Stimulated activated CD8-positive, alpha-beta memory T cell treated with anti-CD3 and anti-CD28 coated beads, Interleukin-7, amount 100 ng/mL, for 1 hour (primary cell): ENCODE results near the gene IGF1R.

Experiments
- DNase-seq, 2 donors: peaks; one replicate each; pipeline ENCODE4 v3.0.0-alpha.2; 2020; ENCODE audit warnings: low read depth in 2 of 2

The IGF1R gene

DNA sequence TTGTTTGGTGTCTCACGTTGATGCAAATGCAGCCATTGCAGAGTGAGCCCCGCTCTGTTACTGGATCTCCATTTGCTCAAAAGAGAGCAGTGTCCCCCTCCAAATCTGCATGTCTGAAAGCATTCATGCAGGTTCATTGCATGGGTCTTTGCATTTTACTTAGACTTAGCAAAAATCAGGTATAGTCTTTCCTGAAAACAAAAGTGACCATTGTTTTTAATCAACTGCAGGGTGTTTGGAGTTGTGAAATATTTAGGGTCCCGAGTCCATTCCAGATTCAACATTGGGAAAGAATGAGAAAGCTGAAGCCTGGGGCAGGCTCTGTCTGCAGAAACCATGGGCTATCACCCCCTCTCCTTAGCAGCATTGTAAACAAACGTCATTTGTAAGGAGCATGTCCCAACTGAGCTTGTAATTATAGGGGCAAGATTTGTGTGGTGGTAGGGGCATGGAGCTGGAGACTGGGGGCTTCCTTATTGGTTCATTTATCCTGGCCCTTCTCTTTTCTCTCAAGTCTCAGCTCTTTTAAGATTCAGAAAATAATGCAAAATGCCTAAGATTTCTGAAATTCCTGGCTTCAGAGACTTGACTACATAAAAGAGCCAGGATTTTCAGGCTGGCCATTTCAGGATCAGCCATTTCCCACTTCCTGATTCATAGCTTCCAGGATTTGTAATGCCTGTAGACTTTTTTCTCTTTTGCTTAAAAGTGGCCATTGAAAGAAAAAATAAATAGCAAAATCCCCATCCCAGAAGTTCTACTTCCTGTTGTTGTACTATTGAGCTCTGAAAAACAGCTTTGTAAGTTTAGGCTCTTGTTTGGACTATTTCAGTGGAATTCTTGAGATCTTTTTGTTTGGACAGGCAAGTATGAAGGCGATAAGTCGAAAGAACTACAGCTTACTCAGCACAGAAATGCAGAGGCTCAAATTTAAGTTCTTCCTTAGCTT is 23.0 kb downstream of the IGF1R start:
- DNase-seq: no peak

DNA sequence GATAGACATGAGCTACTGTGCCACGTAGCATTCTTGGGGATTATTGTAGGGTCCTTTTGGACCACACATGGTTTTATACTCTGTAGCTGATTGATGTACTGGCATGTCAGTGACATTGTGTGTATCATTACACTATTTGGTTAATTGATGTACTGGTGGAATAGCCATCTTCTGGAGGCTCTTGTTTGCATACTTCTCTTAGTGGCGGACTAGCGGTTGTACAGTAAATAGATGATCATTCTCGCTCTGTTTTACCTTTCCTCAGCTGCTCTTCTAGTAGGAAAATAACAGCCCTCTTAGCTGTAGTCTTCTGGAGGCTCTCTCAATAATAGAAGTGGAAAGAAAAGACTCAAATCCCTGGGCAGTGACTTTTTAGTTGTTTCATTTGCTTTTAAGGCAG is 24.8 kb downstream of the IGF1R start:
- no peak for DNase-seq

DNA sequence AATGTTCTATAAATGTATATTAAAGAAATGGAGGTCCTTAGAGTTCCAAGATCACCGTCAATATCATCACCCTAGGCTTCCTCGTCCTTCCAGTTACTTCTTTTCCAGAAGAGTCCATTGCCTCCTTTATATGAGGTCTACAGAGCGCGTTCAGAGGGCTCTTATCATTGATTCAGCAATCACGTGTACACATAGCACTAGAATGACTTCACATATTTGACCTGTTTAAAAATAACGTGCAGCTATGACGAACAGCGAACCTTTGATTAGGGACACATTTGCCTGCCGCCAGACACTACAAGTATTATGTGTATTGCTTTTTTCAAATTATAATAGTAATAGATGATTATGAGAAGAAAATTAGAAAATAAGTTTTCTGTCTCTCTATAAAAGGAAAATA is 26.0 kb downstream of the IGF1R start:
- DNase-seq: no peak

DNA sequence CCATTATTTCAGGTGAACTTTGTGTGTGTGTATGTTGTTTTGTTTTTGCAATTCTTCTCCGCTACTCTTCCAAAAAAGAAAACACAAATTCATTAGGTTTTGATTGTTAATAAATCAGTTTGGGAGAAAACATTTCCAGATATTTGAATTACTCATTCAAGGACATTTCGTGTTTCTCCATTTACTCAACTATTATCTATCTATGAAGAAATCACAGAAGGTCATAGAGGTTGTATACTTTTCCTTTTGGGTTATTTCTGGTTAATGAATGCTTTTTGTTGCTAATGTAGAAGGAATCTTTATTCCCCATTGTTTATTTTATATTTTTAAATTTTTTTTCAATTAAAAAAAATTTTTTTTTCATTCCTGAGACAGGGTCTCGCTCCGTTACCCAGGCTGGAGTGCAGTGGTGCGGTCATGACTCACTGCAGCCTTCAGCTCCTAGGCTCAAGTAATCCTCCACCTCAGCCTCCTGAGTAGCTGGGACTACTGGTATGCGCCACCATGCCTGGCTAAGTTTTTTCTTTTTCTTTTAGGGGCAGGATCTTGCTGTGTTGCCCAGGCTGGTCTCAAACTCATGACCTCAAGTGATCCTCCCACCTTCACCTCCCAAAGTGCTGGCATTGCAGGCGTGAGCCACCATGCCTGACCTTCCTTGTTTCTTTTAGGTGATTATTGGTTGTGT is 28.4 kb downstream of the IGF1R start:
- no peak for DNase-seq

DNA sequence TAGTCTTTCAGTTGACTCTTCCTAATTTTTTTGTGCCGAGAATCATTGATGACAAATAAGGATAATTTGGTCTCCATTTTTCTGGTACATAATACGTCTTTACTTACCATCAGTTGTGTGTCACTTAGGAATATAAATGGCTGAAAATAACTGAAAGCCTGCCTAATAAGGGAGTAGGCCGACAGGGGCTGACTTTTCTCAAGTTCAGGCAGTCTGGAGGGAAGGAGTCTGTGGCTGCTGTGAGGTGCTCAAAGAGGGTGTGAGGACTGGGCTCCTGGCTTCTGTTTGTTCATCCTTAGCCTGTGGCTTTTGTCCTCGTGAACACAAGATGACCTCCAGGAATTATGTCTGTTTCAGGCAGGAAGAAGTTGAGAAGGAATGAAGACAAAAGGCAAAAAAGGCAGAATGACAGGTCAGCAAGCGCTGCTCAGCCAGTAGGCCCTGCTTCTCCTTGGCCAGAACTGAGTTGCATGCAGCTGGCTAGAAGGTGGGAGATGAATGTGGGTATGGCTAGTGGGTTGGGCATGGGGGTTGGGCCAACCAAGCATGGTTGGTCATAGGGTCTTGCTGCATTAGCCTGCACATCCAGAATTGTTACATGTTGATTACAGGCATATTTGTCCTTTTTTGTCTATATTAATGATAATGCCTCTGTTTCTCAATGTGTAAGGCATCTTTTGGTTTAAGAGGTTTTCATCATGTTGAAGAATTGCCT is 29.2 kb downstream of the IGF1R start:
- no peak for DNase-seq

DNA sequence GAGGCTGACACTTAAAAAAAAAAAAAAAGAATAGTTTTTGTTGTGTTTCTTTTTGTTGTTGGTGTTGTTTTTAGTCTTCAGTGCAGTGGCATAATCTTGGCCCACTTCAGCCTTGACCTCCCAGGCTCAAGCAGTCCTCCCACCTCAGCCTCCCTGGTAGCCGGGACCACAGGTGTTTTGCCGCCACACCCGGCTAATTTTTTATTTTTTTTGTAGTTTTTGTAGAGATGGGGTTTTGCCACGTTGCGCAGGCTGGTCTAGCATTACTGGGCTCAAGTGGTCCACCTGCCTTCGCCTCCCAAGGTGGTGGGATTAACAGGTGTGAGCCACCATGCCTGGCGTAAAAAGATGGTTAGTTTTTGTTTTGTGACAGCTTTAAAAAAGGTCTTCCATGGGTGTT is 30.1 kb downstream of the IGF1R start:
- no peak for DNase-seq

DNA sequence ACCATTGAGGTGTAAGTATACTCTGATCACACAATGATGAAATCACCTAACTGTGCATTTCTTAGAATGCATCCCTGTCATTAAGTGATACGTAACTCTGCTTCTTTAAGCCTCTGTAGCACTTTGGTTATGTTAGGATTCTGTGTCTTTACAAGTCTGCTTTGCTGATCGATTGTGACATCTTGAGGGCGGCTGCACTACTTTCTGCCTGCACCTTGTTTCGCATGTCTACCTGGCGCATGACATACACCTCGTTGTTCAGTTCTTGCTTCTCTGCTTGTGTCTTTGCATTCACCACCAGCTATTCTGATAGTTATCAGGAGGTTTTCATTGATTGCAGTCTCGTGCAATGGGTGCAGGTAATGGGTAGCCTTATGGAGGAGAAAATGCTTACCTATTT is 32.7 kb downstream of the IGF1R start:
- no peak for DNase-seq

DNA sequence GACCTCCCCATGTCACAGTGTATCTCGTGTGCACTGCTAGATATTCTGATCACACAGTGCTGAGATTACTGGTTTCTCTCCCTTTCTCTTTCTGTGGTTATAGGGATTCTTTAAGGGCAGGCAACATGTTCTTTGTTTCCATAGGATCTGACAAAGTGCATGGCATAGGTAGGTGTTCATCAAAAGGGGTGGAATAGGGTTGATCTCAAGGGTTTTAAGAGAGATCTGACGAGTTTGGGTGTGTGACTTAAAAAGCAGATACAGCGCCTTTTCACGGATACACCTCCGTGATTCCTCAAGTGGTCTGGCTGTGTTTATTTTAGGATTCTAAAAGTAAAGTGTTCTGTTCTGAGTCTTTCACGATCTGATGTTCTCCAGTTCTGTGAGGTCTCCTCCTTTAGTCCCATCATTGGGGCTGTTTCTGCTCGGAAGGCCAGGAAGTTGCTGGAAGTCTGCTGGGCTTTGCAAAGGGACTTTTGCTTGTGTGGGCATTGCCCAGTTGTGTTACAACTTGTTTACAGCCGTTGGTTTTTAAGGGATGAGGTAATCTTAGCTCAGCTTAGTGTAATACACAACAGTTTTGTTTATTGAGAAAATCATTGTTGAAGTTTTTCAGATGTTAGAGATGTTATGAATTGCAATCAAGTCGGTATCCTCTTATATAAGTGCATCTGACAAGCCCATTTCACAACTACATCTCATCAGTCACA is 34.8 kb downstream of the IGF1R start:
- no peak for DNase-seq

DNA sequence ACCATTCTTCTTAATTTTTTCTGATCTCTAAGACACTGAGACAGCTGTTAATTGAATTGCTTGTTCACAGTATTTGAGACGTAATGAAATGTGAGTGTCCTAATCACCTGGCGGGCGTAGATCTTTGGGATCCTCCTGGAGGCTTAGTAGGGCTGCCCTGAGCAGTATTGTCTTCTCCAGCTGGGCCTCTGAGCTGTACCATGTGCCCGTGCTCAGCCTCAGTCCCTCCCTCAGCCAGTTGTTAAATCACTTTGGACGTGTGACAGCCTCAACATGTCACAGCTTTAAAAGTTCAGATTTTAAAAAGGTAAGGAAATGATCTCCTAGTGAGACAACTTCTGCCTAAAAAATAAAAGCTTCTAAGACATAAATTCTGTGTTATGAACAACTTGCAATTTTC is 35.5 kb downstream of the IGF1R start:
- DNase-seq: no peak

DNA sequence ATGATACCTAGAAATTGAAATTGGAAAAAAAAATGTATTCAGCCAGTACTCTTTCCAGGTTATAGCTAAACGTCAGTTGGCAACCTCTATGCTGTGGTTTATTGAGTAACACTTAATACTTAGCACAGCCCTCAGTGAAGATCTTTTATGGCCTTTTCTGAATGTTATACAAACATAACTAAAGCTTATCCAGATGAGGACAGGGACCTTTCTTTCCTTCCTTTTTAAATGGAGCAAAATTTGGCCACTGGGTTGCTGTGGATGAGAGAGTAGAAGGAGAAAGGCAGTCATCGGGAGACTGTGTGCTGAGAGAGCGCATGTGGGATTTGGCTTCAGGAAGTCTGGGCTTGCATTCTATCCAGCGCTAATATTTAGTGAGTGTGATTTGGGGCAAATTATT is 36.1 kb downstream of the IGF1R start:
- no peak for DNase-seq

DNA sequence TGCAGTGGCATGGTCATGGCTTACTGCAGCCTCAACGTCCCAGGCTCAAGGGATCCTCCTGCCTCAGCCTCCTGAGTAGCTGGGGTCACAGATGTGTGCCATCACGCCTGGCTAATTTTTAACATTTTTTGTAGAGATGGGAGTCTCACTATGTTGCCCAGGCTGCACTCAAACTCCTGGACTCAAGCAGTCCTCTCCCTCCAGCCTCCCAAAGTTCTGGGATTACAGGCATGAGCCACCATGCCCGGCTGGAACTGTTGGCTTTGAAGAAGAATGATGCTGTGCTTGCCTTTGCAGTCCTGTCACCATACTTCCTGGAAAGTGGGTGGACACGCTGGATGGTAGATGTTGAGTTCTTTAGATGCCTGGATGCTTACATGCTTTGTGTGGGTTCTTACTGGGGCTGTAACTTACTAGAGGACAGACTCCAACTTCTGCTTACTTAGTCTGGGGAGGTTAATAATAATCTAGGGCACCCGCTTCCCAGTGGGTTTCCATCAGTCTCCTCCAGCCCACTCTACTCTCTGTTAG is 36.7 kb downstream of the IGF1R start:
- no peak for DNase-seq

DNA sequence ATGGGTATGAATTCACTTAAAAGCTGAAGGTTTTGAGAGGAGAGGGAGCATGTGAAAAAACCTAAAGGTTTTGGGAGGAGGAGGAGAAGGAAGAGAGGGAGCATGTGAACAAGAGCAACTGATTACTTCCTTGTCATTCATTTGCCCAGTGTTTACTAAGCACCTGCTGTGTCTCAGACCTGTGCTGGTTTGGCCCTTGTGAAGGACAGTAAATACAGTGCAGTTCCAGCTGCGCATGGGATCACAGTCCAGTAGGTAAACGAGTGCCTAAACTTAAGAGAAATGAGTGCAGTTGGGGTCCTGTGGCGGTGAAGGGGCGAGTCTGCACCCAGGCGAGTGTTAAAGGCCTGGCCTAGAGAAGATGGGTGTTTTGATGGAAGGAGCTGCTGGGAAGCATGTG is 38.6 kb downstream of the IGF1R start:
- no peak for DNase-seq

DNA sequence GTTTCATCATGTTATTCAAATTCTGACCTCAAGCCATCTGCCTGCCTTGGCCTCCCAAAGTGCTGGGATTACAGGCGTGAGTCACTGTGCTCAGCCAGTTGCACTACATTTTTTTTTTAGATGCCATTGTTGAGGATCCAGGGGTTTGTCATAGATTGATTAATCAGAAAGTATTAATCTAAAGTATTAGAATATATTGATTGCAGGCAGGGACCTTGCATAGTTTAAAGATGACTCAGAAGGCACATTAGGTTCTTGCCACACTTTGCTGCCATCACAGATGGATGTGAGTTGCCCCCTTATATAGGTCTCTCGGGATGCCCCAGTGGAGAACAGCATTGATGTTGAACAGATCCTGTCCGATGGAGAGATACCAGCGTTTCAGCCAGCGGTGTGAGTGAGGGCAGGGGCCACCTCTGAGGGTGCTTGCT is 41.1 kb downstream of the IGF1R start:
- DNase-seq: no peak

DNA sequence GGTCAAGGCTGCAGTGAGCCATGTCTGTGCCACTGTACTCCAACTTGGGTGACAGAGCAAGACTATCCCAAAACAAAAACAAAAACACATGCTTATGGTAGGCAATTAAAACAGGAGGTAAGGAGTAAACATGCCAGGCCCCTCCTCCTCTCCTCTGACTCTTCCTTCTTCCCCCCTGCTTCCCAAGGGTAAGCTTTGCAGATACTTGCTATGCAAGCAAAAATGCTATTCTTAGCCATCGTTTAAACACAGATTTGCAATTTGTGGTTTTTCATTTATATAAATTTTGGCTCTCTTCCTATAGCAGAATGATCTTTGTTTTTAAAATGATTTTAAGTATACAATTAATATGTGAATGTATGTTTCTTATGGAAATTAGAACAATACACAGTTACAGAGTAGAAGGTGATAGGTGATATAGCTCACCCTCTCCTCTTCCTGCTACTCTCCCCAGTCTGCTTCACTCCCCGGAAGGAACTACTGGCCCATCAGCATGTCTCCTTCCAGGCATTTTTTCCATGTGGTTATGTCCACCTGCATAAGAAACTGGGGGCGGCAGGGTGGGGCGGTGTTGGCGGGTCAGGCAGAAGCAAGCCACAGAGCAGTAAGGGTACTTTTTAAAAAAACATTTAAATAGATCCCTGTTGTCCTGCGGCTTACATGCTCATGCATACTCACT is 42.1 kb downstream of the IGF1R start:
- DNase-seq: no peak

DNA sequence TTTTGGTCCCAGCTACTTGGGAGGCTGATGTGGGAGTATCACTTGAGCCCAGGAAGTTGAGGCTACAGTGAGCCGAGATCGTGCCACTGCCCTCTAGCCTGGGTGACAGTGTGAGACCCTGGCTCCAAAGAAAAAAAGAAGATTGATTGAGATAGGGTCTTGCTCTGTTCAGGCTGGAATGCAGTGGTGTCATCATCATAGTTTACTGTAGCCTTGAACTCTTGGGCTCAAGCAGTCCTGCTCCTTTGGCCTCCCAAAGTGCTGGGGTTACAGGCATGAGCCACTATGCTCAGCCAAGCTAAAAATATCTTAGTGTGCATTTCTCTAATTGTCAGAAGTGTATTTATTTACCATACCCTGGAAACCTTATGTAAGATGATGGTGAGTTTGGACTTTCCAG is 43.9 kb downstream of the IGF1R start:
- DNase-seq: no peak

DNA sequence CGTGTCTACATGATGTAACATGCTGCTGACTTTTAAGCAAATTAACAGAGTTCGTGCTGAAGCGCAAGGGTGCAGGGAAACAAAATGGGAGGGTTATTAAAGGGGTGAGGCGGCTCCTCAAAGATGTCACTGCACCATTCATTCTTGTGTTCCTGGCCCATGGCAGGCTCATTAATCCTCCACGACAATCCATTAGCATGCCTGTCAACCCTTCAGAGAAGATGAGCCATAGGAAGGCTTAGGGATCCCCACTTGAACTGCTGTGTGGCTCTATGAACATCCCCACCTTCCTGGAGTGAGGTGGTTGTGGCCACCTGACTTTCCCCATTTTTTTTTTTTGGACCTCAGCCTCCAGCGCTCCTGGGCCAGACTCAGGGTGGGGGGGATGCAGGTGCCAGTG is 45.8 kb downstream of the IGF1R start:
- no peak for DNase-seq

DNA sequence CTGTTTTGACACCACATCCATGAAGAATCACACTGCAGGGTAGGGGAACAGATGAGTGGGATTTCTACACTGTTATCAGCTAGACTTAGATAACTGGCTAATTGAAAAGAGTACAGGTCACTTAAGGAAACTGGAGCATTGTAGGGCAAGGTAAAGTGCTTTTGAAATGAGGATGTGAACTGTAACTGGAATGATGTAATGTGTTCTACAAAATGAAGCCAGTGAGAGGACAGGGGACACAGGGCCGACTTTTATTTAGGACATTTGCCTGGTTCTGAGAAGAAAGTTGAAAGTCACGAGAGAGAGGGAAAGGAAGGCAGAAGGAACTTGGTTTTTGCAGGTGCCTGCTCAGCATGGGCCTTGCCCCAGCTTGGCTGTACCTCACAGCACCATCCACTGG is 50.5 kb downstream of the IGF1R start:
- DNase-seq: no peak

DNA sequence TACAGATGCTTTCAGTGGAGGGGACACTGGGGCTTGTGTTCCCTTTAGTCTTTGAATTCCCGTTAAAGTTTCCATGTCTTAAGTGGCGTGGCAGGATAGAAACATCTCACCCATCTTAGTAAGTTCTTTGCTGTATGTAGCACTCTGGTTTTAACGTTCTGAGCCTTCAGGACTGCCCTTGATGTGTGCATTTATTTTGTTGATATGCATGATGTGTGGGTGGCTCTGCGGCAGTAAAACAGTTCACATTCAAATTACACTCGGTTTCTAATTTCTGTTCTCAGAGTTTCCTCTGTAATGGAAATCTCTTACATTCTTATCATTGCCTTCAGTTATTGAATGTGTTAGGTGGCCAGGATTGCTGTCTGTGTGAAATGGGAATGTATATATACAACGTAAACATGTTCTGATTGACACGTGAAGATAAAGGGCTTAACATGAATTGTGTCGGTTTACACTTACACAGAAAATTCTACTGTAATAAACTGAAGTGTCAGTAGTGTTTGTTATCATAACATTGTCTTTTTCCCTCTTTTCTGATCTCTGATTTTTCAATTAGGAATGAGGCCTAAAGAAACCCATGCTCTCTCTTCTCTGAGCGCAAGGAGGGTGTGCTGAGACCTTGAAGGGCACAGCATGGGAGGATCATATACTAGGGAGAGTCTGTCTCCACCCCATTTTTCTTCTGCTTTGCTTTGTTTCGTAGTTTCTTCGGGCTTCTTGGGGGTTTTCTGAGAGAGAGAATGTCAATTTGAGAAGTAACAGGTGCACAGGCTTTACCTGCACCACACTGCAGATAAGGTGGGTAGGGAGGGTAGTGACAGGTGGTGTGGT is 51.5 kb downstream of the IGF1R start:
- DNase-seq: no peak

DNA sequence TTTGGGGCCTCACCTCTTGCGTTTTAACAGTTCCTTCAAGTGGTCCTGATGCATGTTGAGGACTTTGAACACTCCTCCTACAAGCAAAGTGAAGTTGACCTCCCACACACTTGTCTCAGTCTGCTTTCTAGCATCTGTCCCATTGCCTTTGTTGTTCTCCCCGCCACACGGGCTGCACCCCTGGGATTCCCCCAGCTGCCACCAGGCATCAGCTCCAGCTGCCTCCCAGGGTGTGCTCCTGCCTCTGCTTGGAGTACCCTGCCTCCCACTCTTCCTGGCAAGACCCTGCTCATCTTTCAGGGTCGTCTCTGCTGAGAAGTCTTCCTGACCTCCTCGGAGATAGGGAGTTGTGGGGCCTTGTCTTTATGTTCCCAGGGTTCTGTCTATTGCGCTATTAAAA is 52.2 kb downstream of the IGF1R start:
- no peak for DNase-seq

DNA sequence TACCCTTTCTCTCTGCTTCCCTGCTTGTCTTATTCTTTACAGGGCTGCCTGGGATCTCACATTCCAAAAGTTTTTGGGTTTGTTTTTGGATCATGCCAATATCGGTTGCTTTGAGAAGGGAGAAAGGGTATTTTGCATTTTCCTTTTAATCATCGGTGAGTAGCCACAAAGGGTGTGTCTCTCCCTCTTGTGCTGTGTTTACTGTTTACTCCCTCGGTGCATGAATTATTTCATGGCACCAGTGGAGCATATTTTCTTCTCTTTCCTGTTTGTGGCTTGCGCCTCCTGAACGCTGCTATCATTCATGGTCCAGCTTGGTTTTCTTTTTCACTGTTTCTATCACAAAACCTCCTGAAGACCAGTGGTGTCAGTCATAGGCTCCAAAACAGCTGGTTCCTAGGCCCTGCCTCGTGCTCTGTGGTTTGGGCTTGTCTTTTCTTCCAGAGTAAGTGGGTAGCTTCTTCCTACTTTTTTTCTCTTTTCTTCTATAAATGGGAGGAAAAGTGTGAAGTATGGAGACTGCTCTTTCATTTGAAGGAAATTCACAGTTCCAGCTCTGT is 54.9 kb downstream of the IGF1R start:
- DNase-seq: no peak
